ENCODE measurements around the gene TEKTIP1.
"Not testable (repeated sequence)": the region's sequence is repeated elsewhere in the genome, so short reads cannot be mapped to it uniquely, and the experiment has no call there.

The TEKTIP1 gene

DNA sequence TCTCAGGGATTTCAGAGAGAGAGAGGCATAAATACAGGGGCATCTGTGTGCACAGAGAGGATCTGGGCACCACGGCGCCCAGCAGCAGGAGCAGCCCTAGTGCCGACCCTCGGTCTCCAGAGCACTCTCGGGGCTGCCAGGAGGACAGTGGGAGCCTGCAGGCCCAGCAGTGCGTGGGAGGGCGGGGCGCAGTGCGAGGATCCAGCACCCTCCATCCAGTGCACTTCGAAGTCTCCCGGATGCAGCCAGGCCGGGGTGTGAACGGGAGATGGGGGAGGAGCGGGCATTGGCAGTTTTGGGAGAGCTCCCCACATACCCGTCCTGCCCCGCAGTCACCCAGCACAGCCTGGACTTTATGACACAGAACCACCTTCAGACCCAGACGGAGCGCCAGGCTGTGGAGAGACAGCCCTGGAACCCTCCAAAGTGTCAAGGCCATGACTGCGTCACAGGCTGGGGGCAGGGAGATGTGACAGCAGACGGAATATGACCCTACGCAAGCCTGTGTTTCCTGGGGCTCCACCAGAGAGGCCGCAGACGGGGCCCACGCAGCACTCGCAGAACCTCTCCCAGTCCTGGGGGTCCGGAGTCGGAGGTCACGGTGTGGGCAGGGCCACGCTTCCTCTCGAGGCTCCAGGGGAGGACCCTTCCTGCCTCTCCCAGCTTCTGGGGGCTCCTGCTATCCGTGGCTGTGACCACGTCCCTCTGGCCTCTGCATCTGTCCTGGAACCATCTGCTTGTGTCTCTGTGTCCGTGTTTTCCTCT lies 14.7 kb upstream of the TEKTIP1 start:
- no peak for DNase-seq

- DNase-seq, result no peak
These were observed 14.0 kb upstream of the TEKTIP1 start for GRCh38 chr19:3524904-3525451.

- DNase-seq, result no peak
These were observed 12.3 kb upstream of the TEKTIP1 start for GRCh38 chr19:3526507-3527237.

DNA sequence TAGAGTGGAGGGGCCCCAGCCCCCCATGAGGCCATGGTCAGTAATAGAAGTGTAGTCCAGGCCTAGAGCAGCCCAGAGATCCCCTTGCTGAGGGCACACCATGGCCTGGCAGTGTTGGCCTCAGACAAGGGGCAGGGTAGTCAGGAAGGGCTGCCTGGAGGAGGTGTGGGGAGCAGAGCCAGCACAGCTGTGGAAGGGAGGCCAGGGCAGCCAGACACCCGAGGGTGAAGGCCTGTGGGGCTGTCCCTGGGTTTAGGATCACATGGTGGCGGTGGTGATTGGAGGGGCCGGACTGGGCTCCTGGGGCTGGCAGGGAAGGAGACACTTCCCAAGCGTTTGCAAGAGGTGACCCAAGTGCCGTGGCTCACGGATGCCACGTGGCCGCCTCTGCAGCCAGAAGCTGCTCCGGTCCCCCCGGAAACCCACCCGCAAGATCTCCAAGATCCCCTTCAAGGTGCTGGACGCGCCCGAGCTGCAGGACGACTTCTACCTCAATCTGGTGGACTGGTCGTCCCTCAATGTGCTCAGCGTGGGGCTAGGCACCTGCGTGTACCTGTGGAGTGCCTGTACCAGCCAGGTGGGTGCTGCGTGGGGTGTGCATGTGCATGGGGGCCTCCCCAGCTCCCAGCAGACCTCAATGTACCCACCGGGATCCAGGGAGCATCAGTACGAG lies 11.6 kb upstream of the TEKTIP1 start:
- no peak for DNase-seq

- DNase-seq, result no peak
These were observed 10.9 kb upstream of the TEKTIP1 start for GRCh38 chr19:3528080-3528479.

GRCh38 chr19:3528539-3529211 lies 10.3 kb upstream of the TEKTIP1 start:
- no peak for DNase-seq

DNA sequence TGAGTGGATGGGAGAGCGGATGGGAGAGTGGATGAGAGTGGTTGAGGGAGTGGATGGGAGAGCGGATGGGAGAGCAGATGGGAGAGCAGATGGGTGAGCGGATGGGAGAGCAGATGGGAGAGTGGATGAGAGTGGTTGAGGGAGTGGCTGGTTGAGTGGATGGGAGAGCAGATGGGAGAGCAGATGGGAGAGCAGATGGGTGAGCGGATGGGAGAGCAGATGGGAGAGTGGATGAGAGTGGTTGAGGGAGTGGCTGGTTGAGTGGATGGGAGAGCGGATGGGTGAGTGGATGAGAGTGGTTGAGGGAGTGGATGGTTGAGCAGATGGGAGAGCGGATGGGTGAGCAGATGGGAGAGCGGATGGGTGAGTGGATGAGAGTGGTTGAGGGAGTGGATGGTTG lies 9.7 kb upstream of the TEKTIP1 start:
- not testable (repeated sequence) for DNase-seq

DNA sequence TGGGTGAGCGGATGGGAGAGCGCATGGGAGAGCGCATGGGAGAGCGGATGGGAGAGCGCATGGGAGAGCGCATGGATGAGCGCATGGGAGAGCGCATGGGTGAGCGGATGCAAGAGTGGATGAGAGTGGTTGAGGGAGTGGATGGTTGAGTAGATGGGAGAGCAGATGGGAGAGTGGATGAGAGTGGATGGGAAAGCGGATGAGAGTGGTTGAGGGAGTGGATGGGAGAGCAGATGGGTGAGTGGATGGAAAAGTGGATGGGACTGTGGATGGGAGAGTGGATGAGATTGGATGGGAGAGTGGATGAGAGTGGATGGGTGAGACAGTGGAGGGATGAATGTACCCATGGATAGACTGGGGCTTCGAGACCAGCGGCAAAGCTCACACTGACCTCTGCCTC lies 8.6 kb upstream of the TEKTIP1 start:
- DNase-seq, result no peak

DNA sequence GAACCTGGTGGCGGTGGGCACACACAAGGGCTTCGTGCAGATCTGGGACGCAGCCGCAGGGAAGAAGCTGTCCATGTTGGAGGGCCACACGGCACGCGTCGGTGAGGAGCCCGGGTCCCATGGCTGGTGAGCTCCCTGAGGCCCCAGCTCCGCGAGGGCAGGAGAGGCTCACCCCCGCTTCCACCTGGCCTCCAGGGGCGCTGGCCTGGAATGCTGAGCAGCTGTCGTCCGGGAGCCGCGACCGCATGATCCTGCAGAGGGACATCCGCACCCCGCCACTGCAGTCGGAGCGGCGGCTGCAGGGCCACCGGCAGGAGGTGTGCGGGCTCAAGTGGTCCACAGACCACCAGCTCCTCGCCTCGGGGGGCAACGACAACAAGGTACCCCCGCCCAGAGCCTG lies 7.3 kb upstream of the TEKTIP1 start:
- no peak for DNase-seq

GRCh38 chr19:3532154-3532786 lies 6.7 kb upstream of the TEKTIP1 start:
- DNase-seq, result no peak

DNA sequence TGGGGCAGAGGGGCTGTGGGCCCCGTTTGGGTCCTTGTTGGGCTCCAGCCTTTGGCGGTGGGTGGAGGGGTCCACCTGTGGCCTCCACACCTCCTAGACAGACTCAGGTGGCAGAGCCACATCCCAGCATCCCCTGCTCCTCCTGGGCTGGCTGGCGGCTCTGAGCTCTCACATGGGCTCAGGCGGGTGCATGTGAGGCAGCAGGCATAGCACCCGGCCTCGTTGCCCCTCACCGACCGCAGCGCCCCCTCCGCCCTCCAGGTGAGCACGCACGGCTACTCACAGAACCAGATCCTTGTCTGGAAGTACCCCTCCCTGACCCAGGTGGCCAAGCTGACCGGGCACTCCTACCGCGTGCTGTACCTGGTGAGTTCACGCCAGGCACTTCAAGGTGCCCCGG lies 5.9 kb upstream of the TEKTIP1 start:
- no peak for DNase-seq

- no peak for DNase-seq
These were observed 5.3 kb upstream of the TEKTIP1 start for GRCh38 chr19:3533563-3534216.

DNA sequence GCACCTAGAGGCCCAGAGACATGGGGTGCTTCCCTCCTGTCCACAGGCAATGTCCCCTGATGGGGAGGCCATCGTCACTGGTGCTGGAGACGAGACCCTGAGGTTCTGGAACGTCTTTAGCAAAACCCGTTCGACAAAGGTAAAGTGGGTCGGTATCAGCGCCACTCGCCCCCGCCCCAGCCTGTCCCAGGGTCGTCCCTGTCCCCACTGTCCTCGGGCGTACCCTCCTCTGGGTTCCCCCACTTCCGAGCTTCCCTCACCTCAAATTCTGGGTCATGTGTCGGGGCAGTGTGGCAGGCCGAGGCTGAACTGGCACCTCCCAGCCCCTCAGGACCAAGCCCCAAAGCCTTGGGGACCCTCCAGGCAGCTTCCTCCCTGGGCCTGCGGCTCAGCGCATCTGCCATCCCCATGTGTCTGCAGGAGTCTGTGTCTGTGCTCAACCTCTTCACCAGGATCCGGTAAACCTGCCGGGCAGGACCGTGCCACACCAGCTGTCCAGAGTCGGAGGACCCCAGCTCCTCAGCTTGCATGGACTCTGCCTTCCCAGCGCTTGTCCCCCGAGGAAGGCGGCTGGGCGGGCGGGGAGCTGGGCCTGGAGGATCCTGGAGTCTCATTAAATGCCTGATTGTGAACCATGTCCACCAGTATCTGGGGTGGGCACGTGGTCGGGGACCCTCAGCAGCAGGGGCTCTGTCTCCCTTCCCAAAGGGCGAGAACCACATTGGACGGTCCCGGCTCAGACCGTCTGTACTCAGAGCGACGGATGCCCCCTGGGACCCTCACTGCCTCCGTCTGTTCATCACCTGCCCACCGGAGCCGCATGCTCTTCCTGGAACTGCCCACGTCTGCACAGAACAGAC lies 4.4 kb upstream of the TEKTIP1 start:
- no peak for DNase-seq

GRCh38 chr19:3535235-3535535 lies 3.8 kb upstream of the TEKTIP1 start:
- DNase-seq, result no peak

DNA sequence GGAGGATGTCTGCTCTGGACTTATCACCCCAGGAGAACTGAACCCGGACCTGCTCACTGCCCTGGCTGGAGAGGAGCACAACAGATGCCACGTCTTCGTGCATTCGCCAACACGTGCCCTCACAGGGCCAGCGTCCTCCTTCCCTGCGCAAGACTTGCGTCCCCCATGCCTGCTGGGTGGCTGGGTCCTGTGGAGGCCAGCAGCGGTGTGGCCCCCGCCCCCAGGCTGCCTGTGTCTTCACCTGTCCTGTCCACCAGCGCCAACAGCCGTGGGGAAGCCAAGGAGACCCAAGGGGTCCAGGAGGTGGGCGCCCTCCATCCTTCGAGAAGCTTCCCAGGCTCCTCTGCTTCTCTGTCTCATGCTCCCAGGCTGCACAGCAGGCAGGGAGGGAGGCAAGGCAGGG lies 3.4 kb upstream of the TEKTIP1 start:
- DNase-seq, result no peak

DNA sequence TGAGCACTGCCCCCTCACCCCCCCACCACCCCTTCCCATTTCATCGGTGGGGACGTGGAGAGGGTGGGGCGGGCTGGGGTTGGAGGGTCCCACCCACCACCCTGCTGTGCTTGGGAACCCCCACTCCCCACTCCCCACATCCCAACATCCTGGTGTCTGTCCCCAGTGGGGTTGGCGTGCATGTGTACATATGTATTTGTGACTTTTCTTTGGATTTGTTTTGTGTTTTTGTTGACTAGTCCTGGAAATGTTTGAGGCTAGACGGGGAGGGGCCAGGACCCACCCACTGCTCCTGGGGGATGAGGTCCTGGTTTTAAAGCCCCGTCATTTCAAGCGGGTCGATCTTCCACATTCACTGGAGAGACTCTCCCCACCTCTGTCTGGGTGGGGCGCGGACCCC lies 3.0 kb upstream of the TEKTIP1 start:
- no peak for DNase-seq

DNA sequence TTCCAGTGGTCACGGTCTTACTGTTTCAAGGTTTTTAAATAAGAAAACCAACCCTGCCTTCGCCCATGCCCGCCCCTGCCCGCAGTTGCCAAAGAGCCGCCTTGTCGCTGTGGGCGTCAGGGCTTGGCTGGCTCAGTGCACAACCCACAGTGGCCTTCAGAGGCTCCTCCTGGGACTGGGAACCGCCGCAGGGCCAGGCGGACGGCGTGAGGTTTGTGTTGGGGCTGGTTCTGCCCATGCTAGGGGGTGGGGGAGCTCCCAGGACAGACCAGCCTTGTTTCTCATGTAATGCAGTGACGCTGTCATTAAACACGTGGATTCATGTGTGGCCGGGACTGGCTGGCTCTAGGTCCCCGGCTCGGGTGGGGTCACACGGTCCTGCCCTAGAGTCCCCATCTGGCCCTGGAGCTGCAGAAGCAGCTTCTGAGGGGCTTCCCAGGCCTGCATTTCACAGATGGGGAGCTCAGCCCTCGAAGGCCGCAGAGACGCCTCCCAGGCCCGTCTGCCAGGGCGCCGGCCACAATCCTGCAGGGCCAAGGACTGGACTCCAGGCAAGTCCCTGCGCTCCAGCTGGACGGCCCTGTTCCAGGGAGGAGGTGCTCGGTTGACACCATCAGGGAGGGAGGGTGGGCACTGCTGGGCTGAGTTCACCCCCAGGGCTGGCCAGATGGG lies 2.4 kb upstream of the TEKTIP1 start:
- no peak for DNase-seq

DNA sequence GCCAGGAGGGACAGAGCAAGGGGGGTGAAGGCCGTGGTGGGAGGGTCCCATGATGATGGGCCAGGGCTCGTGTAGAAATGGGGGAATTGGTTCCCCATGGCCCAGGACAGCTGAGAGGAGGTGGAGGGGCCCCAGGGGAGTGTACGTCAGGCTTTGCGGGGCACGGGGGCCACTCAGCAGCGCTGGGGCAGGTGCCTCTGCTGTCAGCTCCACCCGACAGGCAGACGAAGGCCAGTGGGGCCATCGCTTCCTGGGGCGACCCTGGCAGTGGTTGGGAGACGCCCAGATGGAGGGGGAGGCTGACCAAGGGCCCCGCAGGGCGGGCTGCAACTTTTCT lies 1.9 kb upstream of the TEKTIP1 start:
- no peak for DNase-seq

GRCh38 chr19:3537438-3538240 lies 1.3 kb upstream of the TEKTIP1 start:
- no peak for DNase-seq
